Prostate gland (tissue), 2 donors: ENCODE measurements around the gene SNX33. TPM values are rescaled to one million over a fixed set of nuclear protein-coding genes. Genes with fewer than 3 reads are reported as not detected.
"Not testable (repeated sequence)": the region's sequence is repeated elsewhere in the genome, so short reads cannot be mapped to it uniquely, and the experiment has no call there.

Source experiments
- DNase-seq: peaks from one replicate; pipeline ENCODE4 v3.0.0-alpha.2; 2019; ENCODE audit warnings: low spot score
- H3K27ac ChIP-seq, 2 donors: fragments of 200-600 bp; sonication (generic); 2 replicates each; pipeline ENCODE4 v1.5.1; 2017 to 2019
- H3K27me3 ChIP-seq: fragments of 200-600 bp; sonication (generic); replicated peaks from 2 replicates; pipeline ENCODE4 v1.5.1; 2019; ENCODE audit not compliant: insufficient read depth
- H3K36me3 ChIP-seq, 2 donors: fragments of 200-600 bp; sonication (generic); 1 replicate in 1 of 2; 2 replicates in 1 of 2; pipeline versions ENCODE4 v1.5.1 to v1.8.1; 2017 to 2019
- H3K4me1 ChIP-seq: fragments of 200-600 bp; sonication (generic); replicated peaks from 2 replicates; pipeline ENCODE4 v1.5.1; 2019
- H3K4me3 ChIP-seq, 2 donors: fragments of 200-600 bp; sonication (generic); 2 replicates each; pipeline ENCODE4 v1.5.1; 2017 to 2019
- H3K9me3 ChIP-seq: fragments of 200-600 bp; sonication (generic); 2 replicates; pipeline ENCODE4 v1.5.1; 2017
- POLR2A ChIP-seq: fragments of 450-650 bp; IDR thresholded peaks from one replicate; pipeline ENCODE4 v1.6.1; 2016; ENCODE audit warnings: antibody characterized with exemption, mild to moderate bottlenecking
- POLR2AphosphoS5 ChIP-seq: sonication (generic); formaldehyde crosslinking; IDR thresholded peaks from one replicate; pipeline ENCODE4 v1.6.1; 2017; ENCODE audit warnings: antibody characterized with exemption
- WGBS: methylation state at CpG from one replicate; pipeline ENCODE4 v1.1.5; 2018; 5-methylcytosine and 5-hydroxymethylcytosine counted together
- intact Hi-C: fragments of 100-400 bp; cut with DNase I; formaldehyde crosslinking; loops from one replicate; pipeline ENCODE4 v1.14.2; 2022
- total RNA-seq, 2 donors: library from RNA; depleted of rRNA; stranded (reverse); fragments of >200 nt; gene quantifications; one replicate each; pipeline ENCODE4 v1.1.0, GENCODE V29; 2016
- TF ChIP-seq, protein P1 (sequence below), 4 experiments: fragments of 200-600 bp in 2 of 4; fragments of 450-650 bp in 2 of 4; sonication (generic) in 2 of 4; IDR thresholded peaks; 1 replicate in 3 of 4; 2 replicates in 1 of 4; pipeline ENCODE4 v1.5.1; 2016 to 2019; ENCODE audit warnings: antibody characterized with exemption in 4 of 4, mild to moderate bottlenecking in 2 of 4, moderate library complexity in 2 of 4

SNX33 gene
- total RNA-seq, 2 donors from 2014 or later = 23.6 to 25.6 TPM

DNA sequence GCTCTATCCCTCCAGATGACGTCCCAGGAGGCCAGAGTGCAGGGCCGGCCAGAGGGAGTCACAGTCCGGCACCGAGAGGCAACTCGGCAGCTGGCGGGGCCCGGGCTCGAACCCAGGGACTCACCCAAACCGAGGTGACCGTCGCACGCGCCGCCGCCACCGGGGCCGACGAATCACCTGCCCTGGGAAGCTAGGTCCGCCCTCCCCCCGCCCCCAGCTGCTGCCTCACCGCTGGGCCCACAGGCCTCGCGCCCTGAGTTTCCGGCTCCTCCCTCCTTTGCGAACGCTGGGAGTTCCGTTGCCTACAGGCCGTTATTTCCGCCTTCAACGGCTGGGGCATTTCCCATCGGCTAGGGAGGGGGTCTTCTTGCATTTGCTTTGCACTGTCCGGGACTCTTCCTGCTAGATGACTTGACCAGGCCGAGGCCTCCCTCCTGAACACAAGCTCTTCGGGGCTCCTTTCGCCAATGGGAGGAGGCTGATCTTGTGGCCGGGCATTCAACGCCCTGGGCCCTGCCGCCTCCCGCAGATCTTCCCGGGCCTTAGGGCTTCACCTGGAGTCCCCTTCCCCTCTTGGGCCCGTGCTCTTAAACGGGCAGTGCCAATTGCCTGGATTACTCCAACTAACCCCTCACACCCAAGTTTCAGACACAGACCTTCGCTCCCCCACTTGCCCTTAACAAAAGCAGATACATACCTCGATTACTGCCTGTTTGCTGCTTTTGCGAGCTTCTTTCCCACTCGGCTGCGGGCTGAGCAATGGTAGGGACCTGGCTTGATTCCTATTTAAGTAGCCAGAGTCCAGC lies 22.0 kb upstream of the SNX33 start, which contains the start of gene SNUPN:
Gene SNUPN, minus strand, starts transcription at position 184 of the 806 bp plus-strand sequence. CDS start 4,674 bp downstream, outside the sequence.
- no peaks in the 10 kb centered on the region for H3K27me3 ChIP-seq
- TF ChIP-seq POLR2A (peak; percentile 16), POLR2AphosphoS5 (peak; percentile 91)
- TF ChIP-seq, protein P1, sequence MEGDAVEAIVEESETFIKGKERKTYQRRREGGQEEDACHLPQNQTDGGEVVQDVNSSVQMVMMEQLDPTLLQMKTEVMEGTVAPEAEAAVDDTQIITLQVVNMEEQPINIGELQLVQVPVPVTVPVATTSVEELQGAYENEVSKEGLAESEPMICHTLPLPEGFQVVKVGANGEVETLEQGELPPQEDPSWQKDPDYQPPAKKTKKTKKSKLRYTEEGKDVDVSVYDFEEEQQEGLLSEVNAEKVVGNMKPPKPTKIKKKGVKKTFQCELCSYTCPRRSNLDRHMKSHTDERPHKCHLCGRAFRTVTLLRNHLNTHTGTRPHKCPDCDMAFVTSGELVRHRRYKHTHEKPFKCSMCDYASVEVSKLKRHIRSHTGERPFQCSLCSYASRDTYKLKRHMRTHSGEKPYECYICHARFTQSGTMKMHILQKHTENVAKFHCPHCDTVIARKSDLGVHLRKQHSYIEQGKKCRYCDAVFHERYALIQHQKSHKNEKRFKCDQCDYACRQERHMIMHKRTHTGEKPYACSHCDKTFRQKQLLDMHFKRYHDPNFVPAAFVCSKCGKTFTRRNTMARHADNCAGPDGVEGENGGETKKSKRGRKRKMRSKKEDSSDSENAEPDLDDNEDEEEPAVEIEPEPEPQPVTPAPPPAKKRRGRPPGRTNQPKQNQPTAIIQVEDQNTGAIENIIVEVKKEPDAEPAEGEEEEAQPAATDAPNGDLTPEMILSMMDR (IDR thresholded peaks at IDR 0.05) = peak in 2 of 4 experiments; percentile 16 to 32
- peak; percentile 91 for DNase-seq
- H3K36me3 ChIP-seq = no peaks in the 10 kb centered on the region
- no peaks in the 10 kb centered on the region for H3K9me3 ChIP-seq
- under 1% methylated on average over 45 of the region's 47 CpGs for WGBS
- intact Hi-C loops = loop anchor here (2.0 kb wide), 1 partner anchor 175 kb away; the partner anchor contains the start of gene SIN3A
- H3K4me1 ChIP-seq = peaks cover 3% of the 10 kb centered on the region
- peak within 1 kb of the TSS; percentile 66 to 74 for H3K4me3 ChIP-seq
- H3K27ac ChIP-seq = peak within 1 kb of the TSS; percentile 90 to 91

DNA sequence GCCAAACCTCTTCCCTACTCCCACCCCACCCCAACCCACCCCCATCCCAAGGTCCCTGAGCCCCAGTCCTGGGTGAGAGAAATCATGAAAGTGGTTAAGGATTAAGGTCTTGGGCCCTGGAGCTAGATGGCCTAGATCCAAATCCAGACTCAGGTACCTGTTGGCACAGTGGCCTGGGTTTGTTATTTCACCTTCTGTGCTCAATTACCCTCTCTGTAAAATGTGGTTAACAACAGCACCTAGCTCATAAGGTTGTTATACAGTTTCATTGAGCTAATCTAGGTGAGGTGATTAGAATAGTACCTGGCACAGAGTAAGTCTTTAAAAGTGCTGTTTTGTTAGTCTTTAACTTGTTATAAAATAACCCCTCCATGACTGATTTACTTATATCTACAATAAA lies 15.8 kb upstream of the SNX33 start:
- TF ChIP-seq, protein P1 (IDR thresholded peaks at IDR 0.05) = no peak
- TF ChIP-seq POLR2AphosphoS5 = no peak
- no peak for DNase-seq
- Histone ChIP-seq H3K27ac (no peak overlapping the region), H3K36me3 (no peaks in the 10 kb centered on the region), H3K4me3 (no peak overlapping the region), H3K4me1 (no peaks in the 10 kb centered on the region), H3K27me3 (no peaks in the 10 kb centered on the region), H3K9me3 (no peaks in the 10 kb centered on the region)
- intact Hi-C loops = no loop called here

DNA sequence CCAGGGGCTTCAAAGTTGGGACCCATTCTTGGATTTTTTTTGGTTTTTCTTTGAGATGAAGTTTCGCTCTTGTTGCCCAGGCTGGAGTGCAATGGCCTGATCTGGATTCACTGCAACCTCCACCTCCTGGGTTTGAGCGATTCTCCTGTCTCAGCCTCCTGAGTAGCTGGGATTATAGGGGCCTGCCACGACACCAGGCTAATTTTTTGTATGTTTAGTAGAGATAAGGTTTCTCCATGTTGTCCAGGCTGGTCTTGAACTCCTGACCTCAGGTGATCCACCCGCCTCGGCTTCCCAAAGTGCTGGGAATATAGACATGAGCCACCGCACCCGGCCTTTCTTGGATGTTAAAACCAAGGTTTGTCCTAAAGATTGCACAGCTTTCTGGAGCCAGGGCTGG lies 13.8 kb upstream of the SNX33 start:
- H3K27me3 ChIP-seq, DNase-seq, H3K9me3 ChIP-seq, H3K4me1 ChIP-seq, intact Hi-C loops, H3K4me3 ChIP-seq, H3K36me3 ChIP-seq, H3K27ac ChIP-seq: not testable (repeated sequence)
- WGBS = 95% methylated on average over 7 of the region's 7 CpGs

DNA sequence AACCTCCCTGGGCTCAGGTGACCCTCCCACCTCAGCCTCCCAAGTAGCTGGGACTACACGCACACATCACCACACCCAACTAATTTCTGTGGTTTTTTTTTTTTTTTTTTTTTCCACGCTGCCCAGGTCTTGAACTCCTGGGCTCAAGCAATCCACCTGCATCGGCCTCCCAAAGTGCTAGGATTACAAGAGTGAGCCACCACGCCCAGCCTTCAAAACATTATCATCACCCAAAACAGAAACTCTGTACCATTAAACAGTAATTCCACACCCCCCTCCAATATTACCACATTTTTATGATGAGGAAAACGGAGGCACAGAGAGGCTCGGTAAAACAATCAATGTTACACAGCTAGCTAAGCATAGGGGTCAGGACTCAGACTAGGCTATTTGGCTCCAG lies 11.7 kb upstream of the SNX33 start:
- Histone ChIP-seq H3K4me1 (peaks cover 12% of the 10 kb centered on the region), H3K36me3 (no peaks in the 10 kb centered on the region), H3K9me3 (no peaks in the 10 kb centered on the region), H3K27ac (no peak overlapping the region), H3K27me3 (no peaks in the 10 kb centered on the region), H3K4me3 (no peak overlapping the region)
- intact Hi-C loops = loop anchor here (5.0 kb wide), 3 partner anchors 36 to 269 kb away; partner anchors contain the start of gene MAN2C1
- TF ChIP-seq POLR2AphosphoS5 = no peak
- TF ChIP-seq, protein P1 (IDR thresholded peaks at IDR 0.05) = no peak
- no peak for TF ChIP-seq POLR2A
- 93% methylated on average over 6 of the region's 6 CpGs for WGBS
- DNase-seq = no peak

DNA sequence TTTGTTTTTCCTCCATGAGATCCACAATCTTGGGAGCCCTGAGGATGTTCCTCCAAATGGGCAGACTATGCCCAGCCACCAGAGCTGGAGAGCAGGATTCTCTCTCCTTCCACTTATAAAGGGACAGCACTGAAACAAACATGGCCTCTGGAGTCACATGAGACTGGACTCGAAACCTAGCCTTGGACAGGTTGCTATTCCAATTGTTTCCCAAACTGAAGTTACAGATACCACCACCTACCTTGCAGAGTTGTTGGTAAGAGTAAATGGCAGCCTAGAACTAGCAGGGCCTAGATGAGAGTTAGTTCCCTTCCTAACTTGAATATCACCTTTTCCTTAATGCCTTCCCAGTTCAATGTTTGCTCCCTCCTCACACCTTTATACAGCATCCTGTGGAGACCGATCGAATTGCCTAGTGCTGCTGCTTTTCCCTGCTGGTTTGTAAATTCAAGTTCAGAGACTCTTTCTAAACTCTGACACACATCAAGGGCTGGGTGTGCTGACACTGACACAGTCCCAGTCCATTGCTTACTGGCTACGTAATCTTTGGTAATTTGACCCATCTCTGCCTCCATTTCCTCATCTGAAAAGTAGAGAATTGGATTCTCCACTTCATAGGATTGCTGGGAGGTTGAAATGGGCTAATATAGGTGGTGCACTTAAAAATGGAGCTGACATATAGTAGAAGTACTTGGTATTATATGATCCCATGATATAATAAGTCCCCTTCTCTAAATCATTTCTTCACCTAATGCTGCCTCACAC lies 10.3 kb upstream of the SNX33 start:
- H3K27ac ChIP-seq = peak overlapping the region; percentile 43 to 88
- no peak for DNase-seq
- no peaks in the 10 kb centered on the region for H3K9me3 ChIP-seq
- no peaks in the 10 kb centered on the region for H3K36me3 ChIP-seq
- peaks cover 12% of the 10 kb centered on the region for H3K4me1 ChIP-seq
- TF ChIP-seq POLR2AphosphoS5 (no peak), POLR2A (no peak)
- intact Hi-C loops = loop anchor here (5.0 kb wide), 3 partner anchors 35 to 270 kb away; partner anchors contain the start of gene MAN2C1
- no peak overlapping the region for H3K4me3 ChIP-seq
- WGBS = 84% methylated on average over 4 of the region's 4 CpGs
- H3K27me3 ChIP-seq = no peaks in the 10 kb centered on the region
